ENCODE results near the gene FBXO48. TPM values are rescaled to one million over a fixed set of nuclear protein-coding genes. Genes with fewer than 3 reads are reported as not detected.

FBXO48 gene
- total RNA-seq, 1 donor from 2014 or later: 2.7 TPM

GRCh38 chr2:68469935-68470334 is 2.8 kb upstream of the FBXO48 start:
- peaks cover 14% of the 10 kb centered on the region for H3K4me1 ChIP-seq
- no peaks in the 10 kb centered on the region for H3K36me3 Mint-ChIP-seq
- peaks cover 2% of the 10 kb centered on the region for H3K27me3 Mint-ChIP-seq (ENCODE audit: insufficient read depth, low read depth)
- H3K9me3 Mint-ChIP-seq: no peaks in the 10 kb centered on the region
- H4K20me1 ChIP-seq (ENCODE audit: low read depth): no peaks in the 10 kb centered on the region
- TF ChIP-seq EZH2phosphoT487 (IDR thresholded peaks at IDR 0.05) (no peak), EZH2 (IDR thresholded peaks at IDR 0.05) (no peak), CTCF (IDR thresholded peaks at IDR 0.05) (no peak)
- no peak overlapping the region for H3K4me3 Mint-ChIP-seq
- no peaks in the 10 kb centered on the region for H3K9me3 ChIP-seq (ENCODE audit: low read depth)
- no peak overlapping the region for H3K4me2 ChIP-seq
- H3F3A ChIP-seq (ENCODE audit: low read depth): peaks cover 9% of the 10 kb centered on the region
- no peak overlapping the region for H3K9ac ChIP-seq
- H3K27ac ChIP-seq: no peak overlapping the region
- no peak for DNase-seq (ENCODE audit: low spot score)
- H2AFZ ChIP-seq (replicated peaks): no peak overlapping the region
- no peaks in the 10 kb centered on the region for H3K36me3 ChIP-seq
- H3K27ac Mint-ChIP-seq: no peak overlapping the region
- H3K4me3 ChIP-seq: no peak overlapping the region
- peaks cover 15% of the 10 kb centered on the region for H3K4me1 Mint-ChIP-seq
- H3K27me3 ChIP-seq: no peaks in the 10 kb centered on the region
- peaks cover 40% of the 10 kb centered on the region for H3K79me2 ChIP-seq (ENCODE audit: low read depth)

- peaks cover 14% of the 10 kb centered on the region for H3K4me1 ChIP-seq
- H4K20me1 ChIP-seq (ENCODE audit: low read depth): no peaks in the 10 kb centered on the region
- no peak for DNase-seq (ENCODE audit: low spot score)
- Mint-ChIP-seq H3K4me1 (peaks cover 15% of the 10 kb centered on the region), H3K36me3 (no peaks in the 10 kb centered on the region), H3K4me3 (peak overlapping the region; percentile 97), H3K27ac (no peak overlapping the region), H3K27me3 (ENCODE audit: insufficient read depth, low read depth) (peaks cover 2% of the 10 kb centered on the region), H3K9me3 (no peaks in the 10 kb centered on the region)
- H3K4me3 ChIP-seq: peak overlapping the region; percentile 82
- H2AFZ ChIP-seq (replicated peaks): no peak overlapping the region
- H3K9me3 ChIP-seq (ENCODE audit: low read depth): no peaks in the 10 kb centered on the region
- H3K27me3 ChIP-seq: no peaks in the 10 kb centered on the region
- no peak overlapping the region for H3K9ac ChIP-seq
- H3K36me3 ChIP-seq: no peaks in the 10 kb centered on the region
- H3F3A ChIP-seq (ENCODE audit: low read depth): peaks cover 9% of the 10 kb centered on the region
- TF ChIP-seq EZH2phosphoT487 (IDR thresholded peaks at IDR 0.05): no peak
- TF ChIP-seq EZH2 (IDR thresholded peaks at IDR 0.05): no peak
- no peak for TF ChIP-seq CTCF (IDR thresholded peaks at IDR 0.05)
- H3K79me2 ChIP-seq (ENCODE audit: low read depth): peaks cover 40% of the 10 kb centered on the region
- H3K4me2 ChIP-seq: peak overlapping the region; percentile 93
- H3K27ac ChIP-seq: no peak overlapping the region
These were observed 1.7 kb upstream of the FBXO48 start for GRCh38 chr2:68468801-68469200.

- TF ChIP-seq CTCF (IDR thresholded peaks at IDR 0.05) (no peak), EZH2 (IDR thresholded peaks at IDR 0.05) (no peak), EZH2phosphoT487 (IDR thresholded peaks at IDR 0.05) (no peak)
- no peaks in the 10 kb centered on the region for H3K9me3 ChIP-seq (ENCODE audit: low read depth)
- Mint-ChIP-seq H3K27ac (peak overlapping the region; percentile 89), H3K27me3 (ENCODE audit: insufficient read depth, low read depth) (peaks cover 2% of the 10 kb centered on the region), H3K36me3 (no peaks in the 10 kb centered on the region), H3K9me3 (no peaks in the 10 kb centered on the region), H3K4me1 (peaks cover 15% of the 10 kb centered on the region), H3K4me3 (peak overlapping the region; percentile 97)
- H3K79me2 ChIP-seq (ENCODE audit: low read depth): peaks cover 40% of the 10 kb centered on the region
- no peak for DNase-seq (ENCODE audit: low spot score)
- peak overlapping the region; percentile 75 for H3K9ac ChIP-seq
- H3K27me3 ChIP-seq: no peaks in the 10 kb centered on the region
- H3K27ac ChIP-seq: no peak overlapping the region
- H2AFZ ChIP-seq (replicated peaks): peak overlapping the region; percentile 96
- no peaks in the 10 kb centered on the region for H3K36me3 ChIP-seq
- H3K4me3 ChIP-seq: peak overlapping the region; percentile 82
- H3K4me2 ChIP-seq: peak overlapping the region; percentile 91
- H3K4me1 ChIP-seq: peaks cover 14% of the 10 kb centered on the region
- no peaks in the 10 kb centered on the region for H4K20me1 ChIP-seq (ENCODE audit: low read depth)
- H3F3A ChIP-seq (ENCODE audit: low read depth): peaks cover 9% of the 10 kb centered on the region
These were observed 367 bp downstream of the FBXO48 start for GRCh38 chr2:68466778-68467076.

All from neural progenitor cell (in vitro differentiated cells).